Testis (tissue), 3 donors: ENCODE measurements around the gene DNM3. TPM values are rescaled to one million over a fixed set of nuclear protein-coding genes. Genes with fewer than 3 reads are reported as not detected.

ENCODE experiments used
- DNase-seq: peaks from one replicate; pipeline ENCODE4 v3.0.0-alpha.2; 2019
- H3K27ac ChIP-seq, 2 donors: fragments of 200-600 bp; sonication (generic); one replicate each; pipeline ENCODE4 v1.5.1; 2019
- H3K27me3 ChIP-seq: fragments of 200-600 bp; sonication (generic); one replicate; pipeline ENCODE4 v1.5.1; 2019
- H3K36me3 ChIP-seq: fragments of 200-600 bp; sonication (generic); one replicate; pipeline ENCODE4 v1.5.1; 2017; ENCODE audit warnings: low read depth; ENCODE audit errors: missing control alignments
- H3K4me1 ChIP-seq: fragments of 200-600 bp; sonication (generic); one replicate; pipeline ENCODE4 v1.5.1; 2019
- H3K4me3 ChIP-seq, 2 donors: fragments of 200-600 bp; sonication (generic); one replicate each; pipeline ENCODE4 v1.5.1; 2017 to 2019
- H3K9me3 ChIP-seq: fragments of 200-600 bp; sonication (generic); one replicate; pipeline ENCODE4 v1.5.1; 2017
- POLR2A ChIP-seq: fragments of 450-650 bp; IDR thresholded peaks from one replicate; pipeline ENCODE4 v1.6.1; 2017; ENCODE audit warnings: antibody characterized with exemption, mild to moderate bottlenecking, moderate library complexity
- WGBS, 2 donors: methylation state at CpG; one replicate each; pipeline ENCODE4 v1.1.5; 2018; 5-methylcytosine and 5-hydroxymethylcytosine counted together
- intact Hi-C: fragments of 100-400 bp; cut with DNase I; formaldehyde crosslinking; loops from one replicate; pipeline ENCODE4 v1.15.1; 2023; ENCODE audit warnings: low total_unique reads
- polyA plus RNA-seq: library from polyadenylated mRNA; stranded (reverse); fragments of 350-450 nt; fragmentation: Illumina TruSeq; extraction: RNeasy Lipid Tissue Mini Kit (QIAGEN cat#74804); gene quantifications from one replicate; pipeline ENCODE4 v1.2.3, GENCODE V29; 2014; ENCODE audit warnings: low read depth, low replicate concordance; ENCODE audit not compliant: insufficient read depth
- total RNA-seq, 2 donors: library from RNA; depleted of rRNA; stranded (reverse); fragments of >200 nt; gene quantifications; one replicate each; pipeline ENCODE4 v1.2.3, GENCODE V29; 2016
- TF ChIP-seq, protein P1 (sequence below), 3 experiments: fragments of 450-650 bp in 2 of 3; fragments of 200-600 bp in 1 of 3; sonication (generic) in 1 of 3; IDR thresholded peaks; one replicate each; pipeline ENCODE4 v1.5.1; 2016 to 2019; ENCODE audit warnings: antibody characterized with exemption in 3 of 3, mild to moderate bottlenecking in 2 of 3, moderate library complexity in 1 of 3

Gene DNM3
- total and polyA plus RNA-seq, 3 donors from 2014 or later, result 4.9 to 10.2 (median 8.4) TPM

GRCh38 chr1:171997936-171998335 lies 156.6 kb downstream of the DNM3 start:
- Histone ChIP-seq H3K36me3 (no peaks in the 10 kb centered on the region), H3K27me3 (no peaks in the 10 kb centered on the region), H3K27ac (no peak overlapping the region), H3K4me1 (no peaks in the 10 kb centered on the region), H3K9me3 (no peaks in the 10 kb centered on the region), H3K4me3 (no peak overlapping the region)
- TF ChIP-seq POLR2A, result no peak
- TF ChIP-seq, protein P1, sequence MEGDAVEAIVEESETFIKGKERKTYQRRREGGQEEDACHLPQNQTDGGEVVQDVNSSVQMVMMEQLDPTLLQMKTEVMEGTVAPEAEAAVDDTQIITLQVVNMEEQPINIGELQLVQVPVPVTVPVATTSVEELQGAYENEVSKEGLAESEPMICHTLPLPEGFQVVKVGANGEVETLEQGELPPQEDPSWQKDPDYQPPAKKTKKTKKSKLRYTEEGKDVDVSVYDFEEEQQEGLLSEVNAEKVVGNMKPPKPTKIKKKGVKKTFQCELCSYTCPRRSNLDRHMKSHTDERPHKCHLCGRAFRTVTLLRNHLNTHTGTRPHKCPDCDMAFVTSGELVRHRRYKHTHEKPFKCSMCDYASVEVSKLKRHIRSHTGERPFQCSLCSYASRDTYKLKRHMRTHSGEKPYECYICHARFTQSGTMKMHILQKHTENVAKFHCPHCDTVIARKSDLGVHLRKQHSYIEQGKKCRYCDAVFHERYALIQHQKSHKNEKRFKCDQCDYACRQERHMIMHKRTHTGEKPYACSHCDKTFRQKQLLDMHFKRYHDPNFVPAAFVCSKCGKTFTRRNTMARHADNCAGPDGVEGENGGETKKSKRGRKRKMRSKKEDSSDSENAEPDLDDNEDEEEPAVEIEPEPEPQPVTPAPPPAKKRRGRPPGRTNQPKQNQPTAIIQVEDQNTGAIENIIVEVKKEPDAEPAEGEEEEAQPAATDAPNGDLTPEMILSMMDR (IDR thresholded peaks at IDR 0.05), result no peak
- intact Hi-C loops, result no loop called here
- WGBS, 2 donors, result 93 to 97% methylated on average over 1 of the region's 1 CpG
- no peak for DNase-seq

- no peak for DNase-seq
- no peak for TF ChIP-seq POLR2A
- TF ChIP-seq, protein P1 (IDR thresholded peaks at IDR 0.05), result no peak
- Histone ChIP-seq H3K4me1 (no peaks in the 10 kb centered on the region), H3K9me3 (no peaks in the 10 kb centered on the region), H3K27me3 (no peaks in the 10 kb centered on the region), H3K27ac (no peak overlapping the region), H3K36me3 (no peaks in the 10 kb centered on the region), H3K4me3 (no peak overlapping the region)
- intact Hi-C loops, result no loop called here
- WGBS, 2 donors, result 92 to 94% methylated on average over 2 of the region's 2 CpGs
Observed at GRCh38 chr1:171998711-171999110, 157.4 kb downstream of the DNM3 start.

DNA sequence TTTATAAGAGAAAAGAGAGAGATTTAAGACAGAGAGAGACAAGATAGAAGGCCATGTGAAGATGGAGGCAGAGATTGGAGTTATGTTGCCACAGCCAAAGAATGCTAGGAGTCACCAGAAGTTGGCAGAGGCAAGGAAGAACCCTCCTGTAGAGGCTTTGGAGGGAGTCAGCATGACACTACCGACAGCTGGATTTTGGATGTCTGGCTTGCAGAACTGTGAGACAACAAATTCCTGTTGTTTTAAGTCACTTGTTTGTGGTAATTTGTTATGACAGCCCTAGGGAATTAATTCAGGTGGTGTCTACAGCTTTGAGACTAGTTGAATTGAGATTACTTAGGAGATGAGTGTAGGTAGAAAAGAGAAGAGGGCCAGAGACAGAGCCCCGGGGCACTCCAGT lies 158.5 kb downstream of the DNM3 start:
- Histone ChIP-seq H3K4me3 (no peak overlapping the region), H3K4me1 (no peaks in the 10 kb centered on the region), H3K9me3 (no peaks in the 10 kb centered on the region), H3K27ac (no peak overlapping the region), H3K27me3 (no peaks in the 10 kb centered on the region), H3K36me3 (no peaks in the 10 kb centered on the region)
- 89 to 97% methylated on average over 2 of the region's 2 CpGs for WGBS, 2 donors
- DNase-seq, result no peak
- intact Hi-C loops, result no loop called here
- TF ChIP-seq, protein P1 (IDR thresholded peaks at IDR 0.05), result no peak
- TF ChIP-seq POLR2A, result no peak

GRCh38 chr1:172001288-172001687 lies 160.0 kb downstream of the DNM3 start:
- Histone ChIP-seq H3K9me3 (no peaks in the 10 kb centered on the region), H3K27ac (no peak overlapping the region), H3K36me3 (no peaks in the 10 kb centered on the region), H3K4me3 (no peak overlapping the region), H3K4me1 (no peaks in the 10 kb centered on the region), H3K27me3 (no peaks in the 10 kb centered on the region)
- TF ChIP-seq, protein P1 (IDR thresholded peaks at IDR 0.05), result no peak
- TF ChIP-seq POLR2A, result no peak
- intact Hi-C loops, result no loop called here
- 73 to 80% methylated on average over 3 of the region's 3 CpGs for WGBS, 2 donors
- DNase-seq, result no peak

DNA sequence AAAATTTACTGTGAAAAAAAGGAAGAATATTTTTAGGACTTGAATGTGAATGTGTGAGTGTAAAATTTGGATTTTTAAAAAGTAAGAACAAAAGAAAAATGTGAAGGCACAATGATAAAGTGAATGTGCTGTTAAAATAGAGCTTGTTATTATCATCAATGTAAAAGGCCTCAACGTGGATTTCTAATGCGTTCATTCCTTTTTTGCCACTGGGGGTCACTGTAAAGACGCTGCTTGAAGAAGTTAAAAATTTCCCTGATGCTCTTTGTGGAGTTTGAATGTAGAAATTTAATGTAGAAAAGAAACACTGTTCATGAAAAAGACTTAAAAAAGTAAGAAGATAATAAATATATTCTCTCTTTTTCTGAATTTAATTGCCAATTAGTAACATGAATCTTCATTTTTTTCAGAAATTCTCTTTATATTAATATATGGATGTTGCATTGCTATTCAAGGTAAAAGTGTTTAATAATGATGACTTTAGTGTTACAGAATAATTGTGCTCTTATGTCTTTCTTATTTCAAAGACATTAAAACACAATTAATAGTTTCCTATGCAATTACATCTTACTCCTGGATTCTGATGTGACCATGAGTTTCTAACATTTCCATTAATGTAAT lies 161.5 kb downstream of the DNM3 start:
- no peaks in the 10 kb centered on the region for H3K9me3 ChIP-seq
- H3K36me3 ChIP-seq, result no peaks in the 10 kb centered on the region
- no peaks in the 10 kb centered on the region for H3K27me3 ChIP-seq
- TF ChIP-seq, protein P1 (IDR thresholded peaks at IDR 0.05), result peak; percentile 43 to 74 (median 71)
- TF ChIP-seq POLR2A, result no peak
- peak; percentile 45 for DNase-seq
- no peak overlapping the region for H3K4me3 ChIP-seq
- H3K4me1 ChIP-seq, result no peaks in the 10 kb centered on the region
- WGBS, 2 donors, result 33 to 35% methylated on average over 3 of the region's 3 CpGs
- intact Hi-C loops, result no loop called here
- no peak overlapping the region for H3K27ac ChIP-seq
